AG04450 (cell line): ENCODE measurements around the gene CCL22. TPM values are rescaled to one million over a fixed set of nuclear protein-coding genes. Genes with fewer than 3 reads are reported as not detected.

ENCODE experiments used
- CTCF ChIA-PET: fragments of 300-600, 350-600 bp; formaldehyde crosslinking; extraction: SDS; loops from one replicate; lab custom pipeline; 2022; ENCODE audit warnings: antibody characterized with exemption, inconsistent platforms; lab: Charles Lee
- POLR2A ChIA-PET: fragments of 350-600 bp; formaldehyde crosslinking; extraction: SDS; loops from one replicate; lab custom pipeline; 2021; ENCODE audit warnings: antibody characterized with exemption, inconsistent platforms; lab: Yijun Ruan, JAX
- DNase-seq: peaks from one replicate; pipeline ENCODE4 v3.0.0-alpha.2; 2011; ENCODE audit warnings: low read depth, low spot score
- H3K27ac ChIP-seq: one replicate; pipeline ENCODE4 v1.5.1; 2012; ENCODE audit warnings: low read depth, low read length, control low read depth
- H3K27me3 ChIP-seq: one replicate; pipeline ENCODE4 v1.6.0; 2012; ENCODE audit warnings: low read length; ENCODE audit not compliant: control insufficient read depth, insufficient read depth
- H3K4me3 ChIP-seq: 2 replicates; pipeline ENCODE4 v1.5.1; 2011; ENCODE audit warnings: mild to moderate bottlenecking, low read depth, low read length, control low read depth
- H3K9me3 ChIP-seq: 2 replicates; pipeline ENCODE4 v1.5.1; 2012; ENCODE audit warnings: low read length; ENCODE audit not compliant: control insufficient read depth, insufficient read depth
- CTCF ChIP-seq: IDR thresholded peaks from 2 replicates; pipeline ENCODE4 v1.5.1; 2011; ENCODE audit warnings: low read depth, low read length, control low read depth, inconsistent platforms
- polyA plus RNA-seq: library from polyadenylated mRNA; depleted of rRNA; stranded (reverse); fragments of >200 nt; gene quantifications from 2 replicates; pipeline ENCODE4 v1.2.3, GENCODE V29; 2011

CCL22 gene
- polyA plus RNA-seq, 1 experiment: not detected

GRCh38 chr16:57367116-57367752, 8.7 kb downstream of the CCL22 start:
- no peak for DNase-seq
- POLR2A ChIA-PET: interaction anchor here (0.6 kb wide), 1 partner anchor 26 kb away, joined by 5 read pairs; no protein-coding TSS in a partner anchor

DNA sequence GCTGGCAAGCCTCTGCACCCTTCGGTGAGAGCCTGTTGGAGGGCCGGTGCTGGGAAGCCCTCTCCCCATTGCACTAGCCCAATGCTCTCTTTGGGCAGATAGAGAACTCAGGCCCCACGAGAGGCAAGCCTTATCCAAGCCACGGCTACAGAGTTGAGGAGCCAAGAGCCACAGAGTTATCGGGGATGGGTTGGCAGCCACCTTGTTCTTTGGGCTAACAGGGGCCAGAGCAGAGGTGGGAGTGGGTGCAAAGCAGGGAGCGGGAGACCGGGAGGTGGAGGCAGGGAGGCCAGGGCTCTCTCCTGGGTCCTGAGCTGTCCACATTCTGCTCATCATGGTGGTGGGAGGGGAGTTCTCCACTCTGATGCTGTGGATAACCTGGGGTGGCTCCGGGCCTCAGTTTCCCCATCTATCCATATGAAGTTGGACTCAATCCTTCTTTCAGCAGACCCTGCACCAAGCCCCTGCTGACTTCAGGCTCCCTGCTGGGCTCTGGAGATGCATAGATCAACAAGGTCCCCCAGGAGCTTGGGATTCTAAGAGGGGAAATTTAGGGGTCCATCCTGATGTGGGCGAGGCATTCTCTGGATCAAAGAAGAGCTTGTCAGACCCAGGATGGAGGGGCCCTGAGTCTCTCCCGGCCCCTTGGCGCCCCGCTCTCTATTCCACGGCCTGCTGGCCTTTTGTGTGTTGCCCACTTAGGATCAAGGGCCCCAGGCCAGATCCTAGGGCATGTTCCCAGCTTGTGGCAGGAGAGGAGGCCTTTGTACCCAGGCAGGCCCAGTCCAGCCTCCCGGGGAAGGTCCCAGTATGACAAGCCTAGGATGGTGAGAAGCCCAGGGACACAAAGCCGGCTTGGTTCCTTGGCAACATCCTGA, 13.2 kb downstream of the CCL22 start:
- DNase-seq: no peak
- Histone ChIP-seq H3K9me3 (no peaks in the 10 kb centered on the region; the same call in 1 of the 2 replicates), H3K27ac (no peak overlapping the region), H3K4me3 (no peak overlapping the region), H3K27me3 (peaks cover 29% of the 10 kb centered on the region)
- ChIA-PET POLR2A (no interaction called here), CTCF (interaction anchor here (0.9 kb wide), 1 partner anchor 45 kb away, joined by 3 read pairs; no protein-coding TSS in a partner anchor)
- no peak for TF ChIP-seq CTCF

More at GRCh38 chr16:57367116-57367752, 8.7 kb downstream of the CCL22 start:
- TF ChIP-seq CTCF: no peak
- CTCF ChIA-PET: no interaction called here
- H3K27me3 ChIP-seq: peaks cover 52% of the 10 kb centered on the region
- H3K4me3 ChIP-seq: no peak overlapping the region
- H3K27ac ChIP-seq: no peak overlapping the region
- H3K9me3 ChIP-seq: no peaks in the 10 kb centered on the region; the same call in 1 of the 2 replicates

GRCh38 chr16:57372372-57373116, 14.0 kb downstream of the CCL22 start, which contains the start of gene CX3CL1:
Gene CX3CL1 (plus strand): TSS chr16:57372490. CDS start chr16:57372569, 79 bp downstream.
- DNase-seq: no peak
- no peaks in the 10 kb centered on the region; the same call in 1 of the 2 replicates for H3K9me3 ChIP-seq
- peaks cover 24% of the 10 kb centered on the region for H3K27me3 ChIP-seq
- TF ChIP-seq CTCF: 0 out of 2 replicates have a peak, but pooled peaks have one; percentile 13
- H3K4me3 ChIP-seq: peak within 1 kb of the TSS; percentile 46
- ChIA-PET CTCF (interaction anchor here (0.9 kb wide), 1 partner anchor 44 kb away, joined by 3 read pairs; no protein-coding TSS in a partner anchor), POLR2A (no interaction called here)
- H3K27ac ChIP-seq: no peak within 1 kb of the TSS

GRCh38 chr16:57373117-57373947, 14.7 kb downstream of the CCL22 start:
- ChIA-PET POLR2A (no interaction called here), CTCF (no interaction called here)
- Histone ChIP-seq H3K4me3 (no peak overlapping the region), H3K27ac (no peak overlapping the region), H3K9me3 (no peaks in the 10 kb centered on the region; the same call in 1 of the 2 replicates), H3K27me3 (peaks cover 24% of the 10 kb centered on the region)
- no peak for TF ChIP-seq CTCF
- DNase-seq: no peak
